Measurements from ENCODE around the gene GPX8.

The GPX8 gene

GRCh38 chr5:55134053-55134722, 25.8 kb upstream of the GPX8 start:
- H3K9me3 ChIP-seq (ENCODE audit: severe bottlenecking), result no peaks in the 10 kb centered on the region
- H3K4me3 ChIP-seq (ENCODE audit: severe bottlenecking), result no peak overlapping the region
- no peak overlapping the region for H3K27ac ChIP-seq (ENCODE audit: poor library complexity, severe bottlenecking)
- no peak for ATAC-seq (ENCODE audit: low read depth)
- no peaks in the 10 kb centered on the region for H3K4me1 ChIP-seq (ENCODE audit: insufficient read depth, poor library complexity, severe bottlenecking)
- DNase-seq (ENCODE audit: low spot score), result no peak
- H3K27me3 ChIP-seq (ENCODE audit: insufficient read depth, poor library complexity, severe bottlenecking), result no peaks in the 10 kb centered on the region
- no peak for TF ChIP-seq CTCF (IDR thresholded peaks at IDR 0.05; ENCODE audit: poor library complexity, severe bottlenecking)
- H3K36me3 ChIP-seq (ENCODE audit: low read depth), result no peaks in the 10 kb centered on the region

GRCh38 chr5:55136521-55136920, 23.4 kb upstream of the GPX8 start:
- Histone ChIP-seq H3K4me1 (ENCODE audit: insufficient read depth, poor library complexity, severe bottlenecking) (no peaks in the 10 kb centered on the region), H3K27ac (ENCODE audit: poor library complexity, severe bottlenecking) (no peak overlapping the region), H3K27me3 (ENCODE audit: insufficient read depth, poor library complexity, severe bottlenecking) (no peaks in the 10 kb centered on the region), H3K9me3 (ENCODE audit: severe bottlenecking) (no peaks in the 10 kb centered on the region), H3K4me3 (ENCODE audit: severe bottlenecking) (no peak overlapping the region), H3K36me3 (ENCODE audit: low read depth) (no peaks in the 10 kb centered on the region)
- DNase-seq (ENCODE audit: low spot score) (no peak), ATAC-seq (ENCODE audit: low read depth) (no peak)
- no peak for TF ChIP-seq CTCF (IDR thresholded peaks at IDR 0.05; ENCODE audit: poor library complexity, severe bottlenecking)

- no peak for DNase-seq (ENCODE audit: low spot score)
- H3K9me3 ChIP-seq (ENCODE audit: severe bottlenecking), result no peaks in the 10 kb centered on the region
- no peaks in the 10 kb centered on the region for H3K4me1 ChIP-seq (ENCODE audit: insufficient read depth, poor library complexity, severe bottlenecking)
- no peak for TF ChIP-seq CTCF (IDR thresholded peaks at IDR 0.05; ENCODE audit: poor library complexity, severe bottlenecking)
- H3K27me3 ChIP-seq (ENCODE audit: insufficient read depth, poor library complexity, severe bottlenecking), result no peaks in the 10 kb centered on the region
- no peaks in the 10 kb centered on the region for H3K36me3 ChIP-seq (ENCODE audit: low read depth)
- no peak overlapping the region for H3K27ac ChIP-seq (ENCODE audit: poor library complexity, severe bottlenecking)
- no peak overlapping the region for H3K4me3 ChIP-seq (ENCODE audit: severe bottlenecking)
- no peak for ATAC-seq (ENCODE audit: low read depth)
These were observed 18.9 kb upstream of the GPX8 start for GRCh38 chr5:55140908-55141665.

- ATAC-seq (ENCODE audit: low read depth) (no peak), DNase-seq (ENCODE audit: low spot score) (no peak)
- H3K27me3 ChIP-seq (ENCODE audit: insufficient read depth, poor library complexity, severe bottlenecking), result no peaks in the 10 kb centered on the region
These were observed 17.9 kb upstream of the GPX8 start for GRCh38 chr5:55141945-55142690.

More at GRCh38 chr5:55141945-55142690, 17.9 kb upstream of the GPX8 start:
- H3K27ac ChIP-seq (ENCODE audit: poor library complexity, severe bottlenecking), result no peak overlapping the region
- no peaks in the 10 kb centered on the region for H3K9me3 ChIP-seq (ENCODE audit: severe bottlenecking)
- no peaks in the 10 kb centered on the region for H3K4me1 ChIP-seq (ENCODE audit: insufficient read depth, poor library complexity, severe bottlenecking)
- no peak for TF ChIP-seq CTCF (IDR thresholded peaks at IDR 0.05; ENCODE audit: poor library complexity, severe bottlenecking)
- H3K4me3 ChIP-seq (ENCODE audit: severe bottlenecking), result no peak overlapping the region
- no peaks in the 10 kb centered on the region for H3K36me3 ChIP-seq (ENCODE audit: low read depth)

All from RWPE2 (cell line).